Fibroblast of skin of back (primary cell): ENCODE results near the gene PRKACB.

Experiments
- DNase-seq: peaks from one replicate; pipeline ENCODE4 v3.0.0-alpha.2; 2013

Gene PRKACB

GRCh38 chr1:84156210-84156621, 12.1 kb downstream of the PRKACB start:
- DNase-seq = peak; percentile 79

GRCh38 chr1:84159533-84160240, 15.6 kb downstream of the PRKACB start:
- DNase-seq = no peak

GRCh38 chr1:84162295-84162694, 18.2 kb downstream of the PRKACB start:
- no peak for DNase-seq

- no peak for DNase-seq
Measured at GRCh38 chr1:84163123-84163931, 19.3 kb downstream of the PRKACB start.

GRCh38 chr1:84164161-84164560, 20.1 kb downstream of the PRKACB start:
- DNase-seq = no peak

- DNase-seq = no peak
Measured at GRCh38 chr1:84164567-84165021, 20.5 kb downstream of the PRKACB start.

- DNase-seq = no peak
Measured at GRCh38 chr1:84165601-84166000, 21.5 kb downstream of the PRKACB start.

- no peak for DNase-seq
Measured at GRCh38 chr1:84166797-84167196, 22.7 kb downstream of the PRKACB start.

- DNase-seq = no peak
Measured at GRCh38 chr1:84168783-84169182, 24.7 kb downstream of the PRKACB start.

- DNase-seq = no peak
Measured at GRCh38 chr1:84170171-84170570, 26.1 kb downstream of the PRKACB start.

- DNase-seq = no peak
Measured at GRCh38 chr1:84171481-84171880, 27.4 kb downstream of the PRKACB start.

- peak; percentile 73 for DNase-seq
Measured at GRCh38 chr1:84174051-84174556, 30.0 kb downstream of the PRKACB start.

- no peak for DNase-seq
Measured at GRCh38 chr1:84181350-84182005, 37.4 kb downstream of the PRKACB start.

GRCh38 chr1:84190455-84190854, 46.4 kb downstream of the PRKACB start:
- DNase-seq = no peak

- no peak for DNase-seq
Measured at GRCh38 chr1:84192681-84193080, 48.6 kb downstream of the PRKACB start.

GRCh38 chr1:84198832-84199231, 54.8 kb downstream of the PRKACB start:
- no peak for DNase-seq

GRCh38 chr1:84199257-84199656, 55.2 kb downstream of the PRKACB start:
- DNase-seq = no peak

- no peak for DNase-seq
Measured at GRCh38 chr1:84202126-84202525, 58.1 kb downstream of the PRKACB start.

- DNase-seq = no peak
Measured at GRCh38 chr1:84206375-84206774, 62.3 kb downstream of the PRKACB start.

- DNase-seq = no peak
Measured at GRCh38 chr1:84208935-84209334, 64.9 kb downstream of the PRKACB start.

- DNase-seq = no peak
Measured at GRCh38 chr1:84214115-84214956, 70.3 kb downstream of the PRKACB start.

- DNase-seq = no peak
Measured at GRCh38 chr1:84217239-84217638, 73.2 kb downstream of the PRKACB start.
